Thyroid gland (tissue), 4 donors: ENCODE results near the gene ABCA13. TPM values are rescaled to one million over a fixed set of nuclear protein-coding genes. Genes with fewer than 3 reads are reported as not detected.

ENCODE experiments used
- DNase-seq, 2 donors: peaks; one replicate each; pipeline ENCODE4 v3.0.0-alpha.2; 2019
- H3K27ac ChIP-seq, 3 donors: fragments of 200-600 bp; sonication (generic); 1 replicate in 2 of 3; 2 replicates in 1 of 3; pipeline ENCODE4 v1.5.1; 2016 to 2019; ENCODE audit warnings: mild to moderate bottlenecking in 1 of 3, moderate library complexity in 1 of 3
- H3K27me3 ChIP-seq: fragments of 200-600 bp; sonication (generic); one replicate; pipeline ENCODE4 v1.5.1; 2019
- H3K36me3 ChIP-seq, 2 donors: fragments of 200-600 bp; sonication (generic); one replicate each; pipeline ENCODE4 v1.5.1; 2016 to 2019
- H3K4me1 ChIP-seq, 2 donors: fragments of 200-600 bp; sonication (generic); one replicate each; pipeline ENCODE4 v1.5.1; 2017 to 2019
- H3K4me3 ChIP-seq, 3 donors: fragments of 200-600 bp; sonication (generic); replicated peaks in 1 of 3; 1 replicate in 2 of 3; 2 replicates in 1 of 3; pipeline ENCODE4 v1.5.1; 2016; ENCODE audit warnings: mild to moderate bottlenecking in 1 of 3
- H3K9me3 ChIP-seq: fragments of 200-600 bp; sonication (generic); one replicate; pipeline ENCODE4 v1.5.1; 2017
- CTCF ChIP-seq, 6 experiments: fragments of 200-600 bp in 3 of 6; fragments of 450-650 bp in 3 of 6; sonication (generic) in 3 of 6; IDR thresholded peaks; one replicate each; pipeline ENCODE4 v1.5.1; 2016 to 2019; ENCODE audit warnings: antibody characterized with exemption in 6 of 6, mild to moderate bottlenecking in 2 of 6, inconsistent platforms in 1 of 6, moderate library complexity in 1 of 6
- POLR2A ChIP-seq, 2 donors: fragments of 450-650 bp; IDR thresholded peaks; one replicate each; pipeline ENCODE4 v1.6.1; 2017; ENCODE audit warnings: antibody characterized with exemption in 2 of 2, mild to moderate bottlenecking in 2 of 2, moderate library complexity in 1 of 2
- WGBS, 2 donors: methylation state at CpG; one replicate each; pipeline ENCODE4 v1.1.5; 2017; 5-methylcytosine and 5-hydroxymethylcytosine counted together
- intact Hi-C: fragments of 100-400 bp; cut with DNase I; formaldehyde crosslinking; loops from one replicate; pipeline ENCODE4 v1.15.1; 2023
- total RNA-seq, 4 donors: library from RNA; depleted of rRNA; stranded (reverse); fragments of >200 nt; gene quantifications; one replicate each; pipeline ENCODE4 v1.2.3, GENCODE V29; 2016

ABCA13 gene, protein sequence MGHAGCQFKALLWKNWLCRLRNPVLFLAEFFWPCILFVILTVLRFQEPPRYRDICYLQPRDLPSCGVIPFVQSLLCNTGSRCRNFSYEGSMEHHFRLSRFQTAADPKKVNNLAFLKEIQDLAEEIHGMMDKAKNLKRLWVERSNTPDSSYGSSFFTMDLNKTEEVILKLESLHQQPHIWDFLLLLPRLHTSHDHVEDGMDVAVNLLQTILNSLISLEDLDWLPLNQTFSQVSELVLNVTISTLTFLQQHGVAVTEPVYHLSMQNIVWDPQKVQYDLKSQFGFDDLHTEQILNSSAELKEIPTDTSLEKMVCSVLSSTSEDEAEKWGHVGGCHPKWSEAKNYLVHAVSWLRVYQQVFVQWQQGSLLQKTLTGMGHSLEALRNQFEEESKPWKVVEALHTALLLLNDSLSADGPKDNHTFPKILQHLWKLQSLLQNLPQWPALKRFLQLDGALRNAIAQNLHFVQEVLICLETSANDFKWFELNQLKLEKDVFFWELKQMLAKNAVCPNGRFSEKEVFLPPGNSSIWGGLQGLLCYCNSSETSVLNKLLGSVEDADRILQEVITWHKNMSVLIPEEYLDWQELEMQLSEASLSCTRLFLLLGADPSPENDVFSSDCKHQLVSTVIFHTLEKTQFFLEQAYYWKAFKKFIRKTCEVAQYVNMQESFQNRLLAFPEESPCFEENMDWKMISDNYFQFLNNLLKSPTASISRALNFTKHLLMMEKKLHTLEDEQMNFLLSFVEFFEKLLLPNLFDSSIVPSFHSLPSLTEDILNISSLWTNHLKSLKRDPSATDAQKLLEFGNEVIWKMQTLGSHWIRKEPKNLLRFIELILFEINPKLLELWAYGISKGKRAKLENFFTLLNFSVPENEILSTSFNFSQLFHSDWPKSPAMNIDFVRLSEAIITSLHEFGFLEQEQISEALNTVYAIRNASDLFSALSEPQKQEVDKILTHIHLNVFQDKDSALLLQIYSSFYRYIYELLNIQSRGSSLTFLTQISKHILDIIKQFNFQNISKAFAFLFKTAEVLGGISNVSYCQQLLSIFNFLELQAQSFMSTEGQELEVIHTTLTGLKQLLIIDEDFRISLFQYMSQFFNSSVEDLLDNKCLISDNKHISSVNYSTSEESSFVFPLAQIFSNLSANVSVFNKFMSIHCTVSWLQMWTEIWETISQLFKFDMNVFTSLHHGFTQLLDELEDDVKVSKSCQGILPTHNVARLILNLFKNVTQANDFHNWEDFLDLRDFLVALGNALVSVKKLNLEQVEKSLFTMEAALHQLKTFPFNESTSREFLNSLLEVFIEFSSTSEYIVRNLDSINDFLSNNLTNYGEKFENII (N-terminal part only)
- 10 to 100 TPM in 3 of 4 donors, 1 to 10 TPM in 1; 7.6 to 13.3 (median 11.7) TPM for total RNA-seq

DNA sequence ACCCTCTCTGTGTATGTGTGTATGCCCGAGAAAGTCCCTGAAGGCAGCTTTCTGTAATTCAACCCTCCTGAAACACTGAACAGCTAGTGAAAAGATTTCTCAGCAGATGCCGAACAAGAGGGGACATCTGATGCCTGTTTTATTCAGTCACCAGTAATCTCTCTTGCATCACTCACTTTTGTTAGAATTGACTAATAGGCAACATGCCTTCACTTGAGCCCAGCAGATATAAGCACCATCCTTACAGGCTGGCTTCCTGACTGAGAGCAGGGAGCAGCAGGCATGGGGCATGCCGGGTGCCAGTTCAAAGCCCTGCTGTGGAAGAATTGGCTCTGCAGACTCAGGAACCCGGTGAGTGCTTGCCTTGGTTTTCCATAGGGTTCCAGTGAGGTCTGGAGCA is at the start of gene ABCA13:
TSS of gene ABCA13 (plus strand) at position 257 of the 400 bp plus-strand sequence. CDS start at position 283, 26 bp downstream.
- WGBS, 2 donors: 92 to 94% methylated on average over 4 of the region's 4 CpGs
- Histone ChIP-seq H3K36me3 (no peaks in the 10 kb centered on the region), H3K4me3 (no peak within 1 kb of the TSS), H3K27ac (no peak within 1 kb of the TSS), H3K27me3 (no peaks in the 10 kb centered on the region), H3K9me3 (no peaks in the 10 kb centered on the region), H3K4me1 (no peaks in the 10 kb centered on the region)
- intact Hi-C loops: no loop called here
- DNase-seq: no peak
- TF ChIP-seq CTCF (IDR thresholded peaks at IDR 0.05) (no peak), POLR2A (IDR thresholded peaks at IDR 0.05) (no peak)

DNA sequence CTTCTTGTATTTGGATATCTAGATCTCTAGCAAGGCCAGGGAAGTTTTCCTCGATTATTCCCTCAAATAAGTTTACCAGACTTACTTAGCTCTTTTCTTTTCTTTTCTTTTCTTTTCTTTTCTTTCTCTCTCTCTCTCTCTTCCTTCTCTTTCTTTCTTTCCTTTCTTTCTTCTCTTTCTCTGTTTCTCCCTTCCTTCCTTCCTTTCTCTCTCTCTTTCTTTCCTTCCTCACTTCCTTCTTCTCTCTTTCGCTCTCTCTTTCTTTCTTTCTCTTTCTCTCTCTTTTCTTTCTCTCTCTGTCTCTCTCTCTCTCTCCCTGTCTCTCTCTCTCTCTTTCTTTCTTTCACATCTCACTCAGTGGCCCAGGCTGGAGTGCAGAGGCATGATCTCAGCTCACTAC is 45.2 kb upstream of the ABCA13 start:
- Histone ChIP-seq H3K27ac (no peak overlapping the region), H3K9me3 (no peaks in the 10 kb centered on the region), H3K27me3 (no peaks in the 10 kb centered on the region), H3K36me3 (no peaks in the 10 kb centered on the region), H3K4me3 (no peak overlapping the region), H3K4me1 (no peaks in the 10 kb centered on the region)
- intact Hi-C loops: no loop called here
- DNase-seq: no peak
- TF ChIP-seq CTCF (IDR thresholded peaks at IDR 0.05) (no peak), POLR2A (IDR thresholded peaks at IDR 0.05) (no peak)
- 87 to 98% methylated on average over 2 of the region's 2 CpGs for WGBS, 2 donors

GRCh38 chr7:48130658-48131108 is 40.6 kb upstream of the ABCA13 start:
- Histone ChIP-seq H3K36me3 (no peaks in the 10 kb centered on the region), H3K27ac (no peak overlapping the region), H3K4me1 (no peaks in the 10 kb centered on the region), H3K4me3 (no peak overlapping the region), H3K9me3 (no peaks in the 10 kb centered on the region), H3K27me3 (no peaks in the 10 kb centered on the region)
- intact Hi-C loops: no loop called here
- DNase-seq: no peak
- TF ChIP-seq POLR2A (IDR thresholded peaks at IDR 0.05): no peak
- TF ChIP-seq CTCF (IDR thresholded peaks at IDR 0.05): no peak

DNA sequence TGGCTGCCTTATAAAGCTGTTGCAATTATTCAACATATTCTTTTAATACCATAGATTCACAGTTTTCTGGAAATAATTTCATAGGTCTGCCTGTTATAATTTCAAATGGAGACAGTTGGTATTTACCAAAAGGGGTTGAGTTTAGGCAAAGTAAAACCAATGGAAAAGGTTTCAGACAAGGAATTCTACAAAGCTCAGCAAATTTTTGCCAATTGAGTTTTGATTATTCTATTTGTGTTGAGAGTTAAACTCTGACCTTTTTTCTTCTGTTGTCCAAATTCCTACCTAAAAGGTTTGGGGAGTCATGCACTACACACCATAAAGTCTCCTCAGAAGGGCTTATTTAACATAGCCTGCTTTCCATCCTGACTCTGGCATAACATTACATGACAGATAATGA is 38.5 kb upstream of the ABCA13 start:
- H3K4me3 ChIP-seq: no peak overlapping the region
- no peak for DNase-seq
- TF ChIP-seq CTCF (IDR thresholded peaks at IDR 0.05) (no peak), POLR2A (IDR thresholded peaks at IDR 0.05) (no peak)
- intact Hi-C loops: no loop called here
- no peaks in the 10 kb centered on the region for H3K36me3 ChIP-seq
- H3K9me3 ChIP-seq: no peaks in the 10 kb centered on the region
- no peaks in the 10 kb centered on the region for H3K4me1 ChIP-seq
- no peak overlapping the region for H3K27ac ChIP-seq
- H3K27me3 ChIP-seq: no peaks in the 10 kb centered on the region
